ENCODE data around the gene ALMS1.
"Not testable (repeated sequence)": the region's sequence is repeated elsewhere in the genome, so short reads cannot be mapped to it uniquely, and the experiment has no call there.

Gene ALMS1

DNA sequence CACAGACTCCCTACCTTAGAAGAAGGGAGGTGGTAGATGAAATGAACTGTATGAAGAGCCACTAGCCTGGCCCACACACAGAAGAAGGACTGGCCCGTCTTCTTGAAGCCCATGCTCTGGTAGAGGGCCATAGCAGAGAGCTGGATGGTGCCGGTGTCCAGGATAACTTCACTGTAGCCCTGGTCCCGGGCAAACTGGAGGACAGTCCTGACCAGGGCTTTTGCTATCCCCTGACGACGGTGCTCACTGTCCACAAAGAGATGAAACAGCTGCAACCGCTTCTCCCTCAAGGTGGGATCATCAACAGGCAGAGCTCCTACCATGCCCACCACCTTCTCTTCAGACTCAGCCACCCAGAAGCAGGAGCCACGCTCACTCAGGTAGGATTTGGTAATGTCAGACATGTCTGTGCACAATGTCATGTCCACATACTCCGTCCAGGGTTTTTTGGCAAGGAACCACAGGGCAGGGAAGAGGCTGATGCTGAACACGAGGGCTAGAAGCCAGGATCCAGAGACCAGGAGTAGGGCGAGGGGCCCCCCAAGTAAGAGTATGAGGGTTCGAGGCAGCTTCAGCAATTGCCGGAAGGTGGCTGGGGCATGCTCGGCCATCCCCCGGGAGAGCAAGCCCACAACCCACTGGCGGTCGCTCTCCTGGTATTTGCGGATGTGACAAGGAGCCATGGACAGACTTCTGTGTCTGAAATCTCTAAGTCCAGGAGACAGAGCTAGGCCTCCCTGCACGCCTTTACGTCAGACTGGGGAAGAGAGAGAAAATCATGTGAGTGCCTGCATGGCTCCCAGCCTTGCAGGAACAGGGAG, 255.5 kb downstream of the ALMS1 start:
- no peaks in the 10 kb centered on the region for H3K4me1 ChIP-seq (ENCODE audit: control insufficient read depth, insufficient read depth, low read length, unreplicated experiment)
- H3K27me3 ChIP-seq (ENCODE audit: insufficient read depth, low read length): peaks cover 25% of the 10 kb centered on the region; the same call in 1 of the 2 replicates
- H3K4me3 ChIP-seq (ENCODE audit: low read depth, low read length): no peak overlapping the region
- no peaks in the 10 kb centered on the region for H3K36me3 ChIP-seq (ENCODE audit: insufficient read depth, low read length)
- H3K27ac ChIP-seq (ENCODE audit: low read depth, low read length): no peak overlapping the region
- no peak overlapping the region for H2AFZ ChIP-seq (ENCODE audit: low read length, unreplicated experiment)
- H3K79me2 ChIP-seq (ENCODE audit: control insufficient read depth, insufficient read depth, low read length, unreplicated experiment): no peaks in the 10 kb centered on the region

DNA sequence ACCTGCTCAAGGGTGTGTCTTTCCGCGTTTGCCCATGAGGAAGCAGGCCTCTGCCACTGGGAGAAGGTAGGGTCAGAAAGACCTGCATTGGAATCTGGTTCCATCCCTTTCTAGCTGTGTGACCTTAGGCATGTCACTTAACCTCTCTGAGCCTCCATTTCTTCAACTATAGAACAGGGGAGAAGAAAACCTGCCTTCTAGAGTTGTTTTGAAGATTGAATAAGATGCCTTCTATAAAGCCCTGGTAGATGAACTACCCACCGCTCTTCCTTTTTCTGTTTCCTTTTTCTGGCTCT, 256.1 kb downstream of the ALMS1 start:
- H2AFZ ChIP-seq (ENCODE audit: low read length, unreplicated experiment): no peak overlapping the region
- no peak overlapping the region for H3K4me3 ChIP-seq (ENCODE audit: low read depth, low read length)
- H3K36me3 ChIP-seq (ENCODE audit: insufficient read depth, low read length): no peaks in the 10 kb centered on the region
- H3K4me1 ChIP-seq (ENCODE audit: control insufficient read depth, insufficient read depth, low read length, unreplicated experiment): no peaks in the 10 kb centered on the region
- no peaks in the 10 kb centered on the region for H3K79me2 ChIP-seq (ENCODE audit: control insufficient read depth, insufficient read depth, low read length, unreplicated experiment)
- no peak overlapping the region for H3K27ac ChIP-seq (ENCODE audit: low read depth, low read length)
- H3K27me3 ChIP-seq (ENCODE audit: insufficient read depth, low read length): peaks cover 25% of the 10 kb centered on the region; the same call in 1 of the 2 replicates

DNA sequence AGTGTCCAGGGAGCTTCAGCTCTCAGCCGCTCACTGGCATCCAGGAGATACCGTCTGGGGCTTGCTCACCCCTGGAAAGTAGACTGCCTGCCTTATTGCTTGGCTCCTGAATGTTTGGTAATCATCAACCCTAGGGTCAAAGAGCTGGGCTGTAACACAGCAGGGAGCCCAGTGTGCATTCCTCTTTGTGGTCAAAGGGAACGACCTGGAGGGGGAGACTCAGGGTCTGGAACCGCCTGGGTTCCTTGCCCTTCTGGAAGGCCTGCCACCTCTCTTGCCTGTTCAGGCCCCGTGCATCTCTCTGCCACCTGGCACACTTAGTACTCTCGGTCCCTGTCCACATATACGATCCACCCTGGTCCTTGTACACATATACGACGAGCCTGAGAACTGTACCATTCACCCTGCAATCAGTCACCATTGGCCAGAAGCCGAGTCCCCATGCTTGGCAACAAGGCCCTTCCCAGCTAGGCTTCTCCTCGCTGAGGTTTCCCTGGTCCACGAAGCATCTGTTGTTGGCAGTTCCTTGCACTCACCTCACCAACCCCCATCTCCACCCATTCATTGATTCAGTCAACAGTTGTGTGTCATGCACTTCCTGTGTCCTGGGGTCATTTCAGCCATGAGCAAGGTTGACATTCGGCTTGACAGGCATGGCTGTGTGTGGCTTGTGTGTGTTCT, 256.8 kb downstream of the ALMS1 start, which contains the start of gene NAT8:
TSS of gene NAT8 (minus strand) at position 85 of the 681 bp plus-strand sequence. CDS start 794 bp downstream, outside the sequence.
- Histone ChIP-seq H3K4me1 (ENCODE audit: control insufficient read depth, insufficient read depth, low read length, unreplicated experiment) (no peaks in the 10 kb centered on the region), H2AFZ (ENCODE audit: low read length, unreplicated experiment) (no peak within 1 kb of the TSS), H3K27me3 (ENCODE audit: insufficient read depth, low read length) (peaks cover 25% of the 10 kb centered on the region; the same call in 1 of the 2 replicates), H3K36me3 (ENCODE audit: insufficient read depth, low read length) (no peaks in the 10 kb centered on the region), H3K79me2 (ENCODE audit: control insufficient read depth, insufficient read depth, low read length, unreplicated experiment) (no peaks in the 10 kb centered on the region), H3K4me3 (ENCODE audit: low read depth, low read length) (no peak within 1 kb of the TSS), H3K27ac (ENCODE audit: low read depth, low read length) (no peak within 1 kb of the TSS)

DNA sequence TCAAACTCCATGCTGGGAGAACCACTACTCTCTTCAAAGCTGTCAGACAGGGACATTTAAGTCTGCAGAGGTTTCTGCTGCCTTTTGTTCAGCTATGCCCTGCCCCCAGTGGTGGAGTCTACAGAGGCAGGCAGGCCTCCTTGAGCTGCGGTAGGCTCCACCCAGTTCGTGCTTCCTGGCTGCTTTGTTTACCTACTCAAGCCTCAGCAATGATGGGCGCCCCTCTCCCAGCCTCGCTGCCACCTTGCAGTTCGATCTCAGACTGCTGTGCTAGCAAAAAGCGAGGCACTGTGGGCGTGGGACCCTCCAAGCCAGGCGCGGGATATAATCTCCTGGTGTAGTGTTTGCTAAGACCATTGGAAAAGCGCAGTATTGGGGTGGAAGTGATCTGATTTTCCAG, 262.1 kb downstream of the ALMS1 start:
- H3K36me3 ChIP-seq (ENCODE audit: insufficient read depth, low read length); H3K79me2 ChIP-seq (ENCODE audit: control insufficient read depth, insufficient read depth, low read length, unreplicated experiment); H2AFZ ChIP-seq (ENCODE audit: low read length, unreplicated experiment); H3K4me3 ChIP-seq (ENCODE audit: low read depth, low read length); H3K27ac ChIP-seq (ENCODE audit: low read depth, low read length); H3K4me1 ChIP-seq (ENCODE audit: control insufficient read depth, insufficient read depth, low read length, unreplicated experiment): not testable (repeated sequence)
- peaks cover 42% of the 10 kb centered on the region for H3K27me3 ChIP-seq (ENCODE audit: insufficient read depth, low read length)

DNA sequence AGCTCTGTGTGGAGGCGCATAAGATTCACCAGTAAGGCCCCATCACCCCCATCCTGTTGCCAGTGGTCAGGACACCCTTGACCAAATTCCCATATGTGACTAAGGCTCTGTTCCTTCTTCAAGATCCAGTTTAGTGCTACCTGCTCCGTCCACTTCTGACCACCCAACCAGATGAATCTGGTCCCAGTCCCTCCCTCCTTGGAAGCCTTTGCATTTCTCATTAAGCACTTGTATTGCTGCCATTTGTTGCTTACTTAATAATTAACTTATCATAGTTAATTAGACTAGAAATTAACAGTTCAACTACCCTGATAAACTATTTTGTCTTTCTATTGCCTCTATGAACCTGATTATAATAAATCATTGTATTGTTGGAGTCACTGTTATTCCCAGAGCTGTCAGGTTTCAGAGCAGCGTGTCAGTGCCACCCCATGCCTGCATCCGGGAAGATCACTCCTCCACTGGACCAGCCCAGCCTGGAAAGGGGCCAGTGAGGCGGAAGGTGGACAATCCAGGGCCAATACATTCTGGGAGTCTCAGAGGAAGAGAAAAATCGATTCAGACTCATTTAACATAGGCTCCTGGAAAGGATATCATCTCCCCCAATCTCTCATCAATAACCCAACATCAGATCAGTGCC, 266.1 kb downstream of the ALMS1 start:
- Histone ChIP-seq H3K4me3 (ENCODE audit: low read depth, low read length) (no peak overlapping the region), H3K79me2 (ENCODE audit: control insufficient read depth, insufficient read depth, low read length, unreplicated experiment) (no peaks in the 10 kb centered on the region), H3K36me3 (ENCODE audit: insufficient read depth, low read length) (no peaks in the 10 kb centered on the region), H2AFZ (ENCODE audit: low read length, unreplicated experiment) (no peak overlapping the region), H3K27me3 (ENCODE audit: insufficient read depth, low read length) (peaks cover 55% of the 10 kb centered on the region), H3K4me1 (ENCODE audit: control insufficient read depth, insufficient read depth, low read length, unreplicated experiment) (no peaks in the 10 kb centered on the region), H3K27ac (ENCODE audit: low read depth, low read length) (no peak overlapping the region)

DNA sequence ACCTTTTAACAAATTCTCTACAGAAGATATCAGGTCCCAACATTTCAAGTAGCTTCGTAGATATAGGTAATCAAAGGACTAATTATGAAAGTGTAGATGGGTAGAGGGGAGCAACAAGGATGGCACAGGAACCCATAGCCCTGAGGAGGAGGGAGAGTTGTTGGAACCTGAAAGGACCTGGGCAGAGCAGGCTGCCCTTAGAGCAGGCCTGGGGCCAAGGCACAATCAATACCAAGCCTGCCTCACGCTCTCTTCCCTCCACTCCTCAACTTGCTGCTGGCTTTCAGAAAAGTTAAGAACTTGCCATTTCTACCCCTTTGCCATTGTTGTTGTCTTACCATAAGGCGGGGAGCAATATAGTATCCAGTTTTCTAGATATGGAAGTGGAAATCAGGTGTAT, 266.7 kb downstream of the ALMS1 start:
- Histone ChIP-seq H3K4me1 (ENCODE audit: control insufficient read depth, insufficient read depth, low read length, unreplicated experiment) (no peaks in the 10 kb centered on the region), H2AFZ (ENCODE audit: low read length, unreplicated experiment) (no peak overlapping the region), H3K27me3 (ENCODE audit: insufficient read depth, low read length) (peaks cover 56% of the 10 kb centered on the region)

DNA sequence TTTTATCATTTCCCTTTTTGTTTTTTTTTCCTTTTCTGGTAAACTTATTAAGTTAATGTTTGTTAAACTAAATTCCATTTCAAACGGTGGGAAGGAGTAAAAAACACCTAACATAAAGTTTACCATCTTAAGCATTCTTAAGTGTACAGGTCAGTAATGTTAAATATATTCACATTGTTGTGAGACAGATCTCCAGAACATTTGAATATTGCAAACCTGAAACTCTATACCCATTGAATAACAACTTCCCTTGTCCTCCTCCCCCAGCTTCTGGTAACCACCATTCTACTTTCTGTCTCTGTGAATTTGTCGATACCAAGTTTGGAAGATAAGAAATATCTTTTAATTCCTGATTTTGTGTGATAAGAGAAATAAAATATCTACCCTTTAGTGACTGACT, 268.5 kb downstream of the ALMS1 start:
- H3K27ac ChIP-seq (ENCODE audit: low read depth, low read length): no peak overlapping the region
- no peak overlapping the region for H3K4me3 ChIP-seq (ENCODE audit: low read depth, low read length)
- no peaks in the 10 kb centered on the region for H3K79me2 ChIP-seq (ENCODE audit: control insufficient read depth, insufficient read depth, low read length, unreplicated experiment)
- H3K27me3 ChIP-seq (ENCODE audit: insufficient read depth, low read length): peaks cover 61% of the 10 kb centered on the region
- no peaks in the 10 kb centered on the region for H3K36me3 ChIP-seq (ENCODE audit: insufficient read depth, low read length)
- no peak overlapping the region for H2AFZ ChIP-seq (ENCODE audit: low read length, unreplicated experiment)
- H3K4me1 ChIP-seq (ENCODE audit: control insufficient read depth, insufficient read depth, low read length, unreplicated experiment): no peaks in the 10 kb centered on the region

More for the DNA sequence above, 266.7 kb downstream of the ALMS1 start:
- Histone ChIP-seq H3K4me3 (ENCODE audit: low read depth, low read length) (no peak overlapping the region), H3K79me2 (ENCODE audit: control insufficient read depth, insufficient read depth, low read length, unreplicated experiment) (no peaks in the 10 kb centered on the region), H3K27ac (ENCODE audit: low read depth, low read length) (no peak overlapping the region), H3K36me3 (ENCODE audit: insufficient read depth, low read length) (no peaks in the 10 kb centered on the region)

All from ACC112 (cell line).